ENCODE measurements around the gene RBM10.

- TF ChIP-seq CTCF (IDR thresholded peaks at IDR 0.05) (no peak), POLR2A (IDR thresholded peaks at IDR 0.05) (no peak)
Measured at GRCh38 chrX:47198026-47198686, 53.1 kb downstream of the RBM10 start.

All from testis (tissue), 2 donors.